ENCODE data around the gene ACOXL. TPM values are rescaled to one million over a fixed set of nuclear protein-coding genes. Genes with fewer than 3 reads are reported as not detected.
"Not testable (repeated sequence)": the region's sequence is repeated elsewhere in the genome, so short reads cannot be mapped to it uniquely, and the experiment has no call there.

ACOXL gene
- total RNA-seq, 2 experiments from 2014 or later, result not detected

- H3K9me3 Mint-ChIP-seq, result no peaks in the 10 kb centered on the region
- no peak for DNase-seq
- H3K36me3 Mint-ChIP-seq, result no peaks in the 10 kb centered on the region
- H3K27ac Mint-ChIP-seq, result no peak overlapping the region
- H3K27me3 Mint-ChIP-seq, result peaks cover 10% of the 10 kb centered on the region
- H3K4me3 Mint-ChIP-seq, result no peak overlapping the region
- peaks cover 34% of the 10 kb centered on the region for H3K4me1 Mint-ChIP-seq
These were observed 302.2 kb downstream of the ACOXL start for GRCh38 chr2:111034606-111035005.

- Mint-ChIP-seq H3K27me3 (peaks cover 18% of the 10 kb centered on the region), H3K9me3 (no peaks in the 10 kb centered on the region), H3K4me3 (no peak overlapping the region), H3K4me1 (peaks cover 32% of the 10 kb centered on the region), H3K27ac (no peak overlapping the region), H3K36me3 (no peaks in the 10 kb centered on the region)
- DNase-seq, result no peak
These were observed 303.6 kb downstream of the ACOXL start for GRCh38 chr2:111035830-111036441.

- no peaks in the 10 kb centered on the region for H3K36me3 Mint-ChIP-seq
- DNase-seq, result no peak
- no peak overlapping the region for H3K4me3 Mint-ChIP-seq
- H3K27me3 Mint-ChIP-seq, result peaks cover 18% of the 10 kb centered on the region
- peaks cover 33% of the 10 kb centered on the region for H3K4me1 Mint-ChIP-seq
- no peaks in the 10 kb centered on the region for H3K9me3 Mint-ChIP-seq
- H3K27ac Mint-ChIP-seq, result no peak overlapping the region
These were observed 304.8 kb downstream of the ACOXL start for GRCh38 chr2:111037128-111037527.

GRCh38 chr2:111039628-111040383 is 307.4 kb downstream of the ACOXL start:
- DNase-seq, result no peak
- peaks cover 49% of the 10 kb centered on the region for H3K4me1 Mint-ChIP-seq
- peaks cover 11% of the 10 kb centered on the region for H3K27me3 Mint-ChIP-seq
- H3K9me3 Mint-ChIP-seq, result no peaks in the 10 kb centered on the region
- H3K4me3 Mint-ChIP-seq, result no peak overlapping the region
- H3K27ac Mint-ChIP-seq, result no peak overlapping the region
- H3K36me3 Mint-ChIP-seq, result no peaks in the 10 kb centered on the region

- no peak overlapping the region for H3K4me3 Mint-ChIP-seq
- H3K9me3 Mint-ChIP-seq, result peaks cover 7% of the 10 kb centered on the region
- H3K4me1 Mint-ChIP-seq, result peaks cover 48% of the 10 kb centered on the region
- DNase-seq, result no peak
- no peak overlapping the region for H3K27ac Mint-ChIP-seq
- H3K36me3 Mint-ChIP-seq, result peaks cover 8% of the 10 kb centered on the region
- peaks cover 14% of the 10 kb centered on the region for H3K27me3 Mint-ChIP-seq
These were observed 309.2 kb downstream of the ACOXL start for GRCh38 chr2:111041398-111042202.

GRCh38 chr2:111042261-111042660 is 309.9 kb downstream of the ACOXL start:
- Mint-ChIP-seq H3K27me3 (peaks cover 21% of the 10 kb centered on the region), H3K4me3 (peak overlapping the region; percentile 29), H3K27ac (no peak overlapping the region), H3K9me3 (peaks cover 12% of the 10 kb centered on the region), H3K4me1 (peaks cover 42% of the 10 kb centered on the region), H3K36me3 (peaks cover 10% of the 10 kb centered on the region)
- no peak for DNase-seq

- Mint-ChIP-seq H3K27ac (peak overlapping the region; percentile 47), H3K27me3 (peaks cover 25% of the 10 kb centered on the region)
- peak; percentile 60 for DNase-seq
These were observed 310.7 kb downstream of the ACOXL start for GRCh38 chr2:111042772-111043771.

GRCh38 chr2:111044066-111044465 is 311.7 kb downstream of the ACOXL start:
- no peak overlapping the region for H3K4me3 Mint-ChIP-seq
- peaks cover 36% of the 10 kb centered on the region for H3K4me1 Mint-ChIP-seq
- no peak for DNase-seq
- peaks cover 25% of the 10 kb centered on the region for H3K27me3 Mint-ChIP-seq
- H3K27ac Mint-ChIP-seq, result no peak overlapping the region
- H3K9me3 Mint-ChIP-seq, result peaks cover 15% of the 10 kb centered on the region
- H3K36me3 Mint-ChIP-seq, result peaks cover 10% of the 10 kb centered on the region

More at GRCh38 chr2:111042772-111043771, 310.7 kb downstream of the ACOXL start:
- H3K9me3 Mint-ChIP-seq, result peaks cover 14% of the 10 kb centered on the region
- H3K4me1 Mint-ChIP-seq, result peaks cover 38% of the 10 kb centered on the region
- peak overlapping the region; percentile 29 for H3K4me3 Mint-ChIP-seq
- peaks cover 10% of the 10 kb centered on the region for H3K36me3 Mint-ChIP-seq

- H3K27ac Mint-ChIP-seq, H3K36me3 Mint-ChIP-seq, DNase-seq, H3K4me3 Mint-ChIP-seq: not testable (repeated sequence)
- H3K27me3 Mint-ChIP-seq, result peaks cover 22% of the 10 kb centered on the region
- peaks cover 15% of the 10 kb centered on the region for H3K9me3 Mint-ChIP-seq
- H3K4me1 Mint-ChIP-seq, result peaks cover 47% of the 10 kb centered on the region
These were observed 312.9 kb downstream of the ACOXL start for GRCh38 chr2:111045236-111045635.

- Mint-ChIP-seq H3K4me1 (peaks cover 54% of the 10 kb centered on the region), H3K36me3 (peaks cover 10% of the 10 kb centered on the region), H3K27ac (no peak overlapping the region), H3K9me3 (peaks cover 15% of the 10 kb centered on the region), H3K4me3 (no peak overlapping the region), H3K27me3 (peaks cover 18% of the 10 kb centered on the region)
- DNase-seq, result no peak
These were observed 313.5 kb downstream of the ACOXL start for GRCh38 chr2:111045771-111046444.

- no peak for DNase-seq
- H3K27ac Mint-ChIP-seq, result no peak overlapping the region
- H3K9me3 Mint-ChIP-seq, result peaks cover 15% of the 10 kb centered on the region
- peaks cover 10% of the 10 kb centered on the region for H3K36me3 Mint-ChIP-seq
- no peak overlapping the region for H3K4me3 Mint-ChIP-seq
- H3K4me1 Mint-ChIP-seq, result peaks cover 59% of the 10 kb centered on the region
- peaks cover 18% of the 10 kb centered on the region for H3K27me3 Mint-ChIP-seq
These were observed 314.3 kb downstream of the ACOXL start for GRCh38 chr2:111046670-111047069.

- peaks cover 52% of the 10 kb centered on the region for H3K4me1 Mint-ChIP-seq
- peaks cover 32% of the 10 kb centered on the region for H3K27me3 Mint-ChIP-seq
These were observed 316.7 kb downstream of the ACOXL start for GRCh38 chr2:111048856-111049768.

More at GRCh38 chr2:111048856-111049768, 316.7 kb downstream of the ACOXL start:
- peaks cover 15% of the 10 kb centered on the region for H3K9me3 Mint-ChIP-seq
- peaks cover 10% of the 10 kb centered on the region for H3K36me3 Mint-ChIP-seq
- DNase-seq, result no peak
- peak overlapping the region; percentile 90 for H3K27ac Mint-ChIP-seq
- no peak overlapping the region for H3K4me3 Mint-ChIP-seq

All from activated naive CD8-positive, alpha-beta T cell treated with anti-CD3 and anti-CD28 coated beads for 36 hours (primary cell).